HG03159 (cell line): ENCODE measurements around the gene IGSF8.
"Not testable (repeated sequence)": the region's sequence is repeated elsewhere in the genome, so short reads cannot be mapped to it uniquely, and the experiment has no call there.

Source experiments
- ATAC-seq: cut with Tn5 transposase; IDR thresholded peaks from one replicate; pipeline ENCODE4 v1.9.1; 2021; ENCODE audit warnings: mild to moderate bottlenecking, moderate library complexity; ENCODE audit not compliant: unreplicated experiment

The IGSF8 gene

GRCh38 chr1:160127865-160128523 lies 29.6 kb upstream of the IGSF8 start:
- ATAC-seq: no peak

- no peak for ATAC-seq
Measured at GRCh38 chr1:160127381-160127780, 29.0 kb upstream of the IGSF8 start.

GRCh38 chr1:160126342-160126741 lies 27.9 kb upstream of the IGSF8 start:
- not testable (repeated sequence) for ATAC-seq

GRCh38 chr1:160125746-160126145 lies 27.3 kb upstream of the IGSF8 start:
- ATAC-seq: no peak

GRCh38 chr1:160124705-160125478 lies 26.5 kb upstream of the IGSF8 start:
- ATAC-seq: no peak

GRCh38 chr1:160123726-160124125 lies 25.3 kb upstream of the IGSF8 start:
- ATAC-seq: no peak

GRCh38 chr1:160122978-160123495 lies 24.6 kb upstream of the IGSF8 start:
- no peak for ATAC-seq

- no peak for ATAC-seq
Measured at GRCh38 chr1:160121388-160121787, 23.0 kb upstream of the IGSF8 start.

GRCh38 chr1:160120797-160121196 lies 22.4 kb upstream of the IGSF8 start:
- ATAC-seq: no peak

GRCh38 chr1:160118928-160119327 lies 20.5 kb upstream of the IGSF8 start:
- no peak for ATAC-seq

- no peak for ATAC-seq
Measured at GRCh38 chr1:160117709-160118183, 19.3 kb upstream of the IGSF8 start.

- no peak for ATAC-seq
Measured at GRCh38 chr1:160117300-160117699, 18.9 kb upstream of the IGSF8 start.

- ATAC-seq: no peak
Measured at GRCh38 chr1:160116283-160117147, 18.1 kb upstream of the IGSF8 start.

- no peak for ATAC-seq
Measured at GRCh38 chr1:160115545-160116282, 17.3 kb upstream of the IGSF8 start, which contains the start of gene ATP1A2. TSS of gene ATP1A2 (plus strand) at chr1:160115759. CDS start at chr1:160115862, 103 bp downstream.

GRCh38 chr1:160114085-160114484 lies 15.7 kb upstream of the IGSF8 start:
- ATAC-seq: no peak

- ATAC-seq: no peak
Measured at GRCh38 chr1:160113407-160113806, 15.0 kb upstream of the IGSF8 start.

- no peak for ATAC-seq
Measured at GRCh38 chr1:160112357-160112756, 13.9 kb upstream of the IGSF8 start.

GRCh38 chr1:160111462-160111861 lies 13.0 kb upstream of the IGSF8 start:
- not testable (repeated sequence) for ATAC-seq

- ATAC-seq: no peak
Measured at GRCh38 chr1:160109686-160110085, 11.3 kb upstream of the IGSF8 start.
